Central memory CD8-positive, alpha-beta T cell (primary cell): ENCODE data around the gene USP7.

Source experiments
- ATAC-seq: fragments of 150-1000 bp; cut with Tn5 transposase; replicated peaks from 2 replicates; pipeline ENCODE4 v1.10.0; 2022; ENCODE audit warnings: mild to moderate bottlenecking, moderate FRiP score, moderate number of reproducible peaks; ENCODE audit not compliant: poor library complexity, severe bottlenecking; ENCODE audit errors: extremely low read depth
- DNase-seq, 2 donors: peaks; one replicate each; pipeline ENCODE4 v3.0.0; 2021; ENCODE audit warnings: low spot score in 2 of 2
- H3K27ac Mint-ChIP-seq: one replicate; pipeline ENCODE4 v1.8.0; 2022; ENCODE audit warnings: low read depth, mild to moderate bottlenecking, moderate library complexity, mixed read lengths
- H3K27me3 Mint-ChIP-seq: one replicate; pipeline ENCODE4 v1.8.0; 2022; ENCODE audit warnings: mixed read lengths
- H3K36me3 Mint-ChIP-seq: one replicate; pipeline ENCODE4 v1.8.0; 2022; ENCODE audit warnings: mild to moderate bottlenecking, moderate library complexity, mixed read lengths; ENCODE audit not compliant: insufficient read depth
- H3K4me1 Mint-ChIP-seq: one replicate; pipeline ENCODE4 v1.8.0; 2022; ENCODE audit warnings: mixed read lengths
- H3K4me3 Mint-ChIP-seq: one replicate; pipeline ENCODE4 v1.8.0; 2022; ENCODE audit warnings: mild to moderate bottlenecking, moderate library complexity, mixed read lengths
- H3K9me3 Mint-ChIP-seq: one replicate; pipeline ENCODE4 v1.8.0; 2022; ENCODE audit warnings: mixed read lengths

USP7 gene

DNA sequence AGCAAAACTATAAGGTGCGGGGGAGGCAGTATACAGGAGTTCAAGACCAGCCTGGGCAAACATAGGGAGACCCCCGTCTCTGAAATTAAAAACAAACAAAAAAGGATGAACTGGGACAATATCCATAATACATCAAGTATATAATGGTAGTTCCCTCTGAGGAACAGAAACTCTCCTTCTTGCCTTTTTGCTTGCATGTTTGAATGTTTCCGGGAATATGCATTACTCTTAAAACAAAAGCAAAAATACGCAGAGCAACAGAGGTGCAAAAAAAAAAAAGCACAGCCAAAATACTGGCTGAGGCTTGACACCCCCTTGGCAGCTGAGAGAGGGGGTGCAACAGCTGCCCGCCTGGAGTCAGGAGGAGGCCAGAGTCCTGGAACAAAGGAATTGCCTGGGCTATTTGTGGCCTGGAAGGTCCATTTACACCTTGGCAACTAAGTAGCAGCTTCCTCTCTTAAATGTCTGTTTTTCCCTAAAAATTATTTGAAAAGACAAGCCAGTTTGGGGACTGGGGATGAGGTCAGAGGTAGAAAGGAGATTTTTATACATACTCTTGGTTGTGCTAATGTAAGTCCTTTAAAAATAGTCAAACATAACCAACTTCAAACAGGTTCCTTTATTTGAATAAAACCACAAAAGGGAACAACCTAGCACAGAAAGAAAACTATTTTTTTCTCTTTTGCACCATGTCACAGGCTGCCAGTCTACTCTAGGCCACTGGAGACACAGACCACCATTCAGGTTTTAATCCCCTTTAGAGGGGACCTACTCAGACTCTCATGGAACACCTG lies 19.5 kb downstream of the USP7 start:
- peak overlapping the region; percentile 41 for H3K27ac Mint-ChIP-seq
- H3K4me3 Mint-ChIP-seq = peak overlapping the region; percentile 65
- H3K27me3 Mint-ChIP-seq = no peaks in the 10 kb centered on the region
- ATAC-seq = peak; percentile 35
- peaks cover 94% of the 10 kb centered on the region for H3K4me1 Mint-ChIP-seq
- peaks cover 11% of the 10 kb centered on the region for H3K36me3 Mint-ChIP-seq
- DNase-seq = no peak
- H3K9me3 Mint-ChIP-seq = no peaks in the 10 kb centered on the region

DNA sequence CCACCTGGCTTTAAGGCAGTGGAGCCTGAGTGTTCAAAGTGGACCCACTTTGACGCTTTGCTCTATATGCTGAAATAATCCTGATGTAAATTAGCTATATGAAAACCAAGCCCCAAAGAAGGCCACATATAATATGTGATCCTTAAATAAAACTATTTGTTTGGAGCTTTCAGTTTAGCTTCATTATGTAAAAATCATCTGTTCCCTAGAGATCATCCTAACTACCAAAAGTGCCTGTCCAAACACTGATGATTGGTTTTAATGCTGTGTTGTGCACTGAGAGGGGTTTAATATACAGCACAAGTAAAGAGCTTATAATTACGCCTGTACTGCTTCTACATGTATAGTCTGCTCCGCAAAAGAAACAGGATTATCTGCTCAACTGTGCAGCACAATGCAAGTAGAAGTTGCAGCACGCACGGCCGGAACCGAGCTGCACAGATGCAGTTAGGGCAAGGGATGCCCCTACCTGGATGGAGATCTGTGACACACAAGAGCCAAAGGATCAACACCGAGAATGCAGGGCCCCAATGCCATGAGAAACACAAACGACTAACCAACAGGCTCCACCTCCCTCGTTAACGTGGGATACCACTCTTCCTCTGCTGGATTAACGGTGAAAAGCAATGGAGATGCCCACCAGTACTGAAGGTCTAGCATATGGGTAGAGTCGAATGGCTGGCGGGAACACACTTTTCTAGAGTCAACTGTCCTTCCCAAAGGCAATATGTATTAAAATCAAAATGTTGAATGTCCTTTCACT lies 20.5 kb downstream of the USP7 start:
- Mint-ChIP-seq H3K4me3 (peak overlapping the region; percentile 65), H3K36me3 (peaks cover 13% of the 10 kb centered on the region), H3K27ac (no peak overlapping the region), H3K27me3 (no peaks in the 10 kb centered on the region), H3K9me3 (no peaks in the 10 kb centered on the region), H3K4me1 (peaks cover 94% of the 10 kb centered on the region)
- ATAC-seq = no peak
- DNase-seq = no peak

DNA sequence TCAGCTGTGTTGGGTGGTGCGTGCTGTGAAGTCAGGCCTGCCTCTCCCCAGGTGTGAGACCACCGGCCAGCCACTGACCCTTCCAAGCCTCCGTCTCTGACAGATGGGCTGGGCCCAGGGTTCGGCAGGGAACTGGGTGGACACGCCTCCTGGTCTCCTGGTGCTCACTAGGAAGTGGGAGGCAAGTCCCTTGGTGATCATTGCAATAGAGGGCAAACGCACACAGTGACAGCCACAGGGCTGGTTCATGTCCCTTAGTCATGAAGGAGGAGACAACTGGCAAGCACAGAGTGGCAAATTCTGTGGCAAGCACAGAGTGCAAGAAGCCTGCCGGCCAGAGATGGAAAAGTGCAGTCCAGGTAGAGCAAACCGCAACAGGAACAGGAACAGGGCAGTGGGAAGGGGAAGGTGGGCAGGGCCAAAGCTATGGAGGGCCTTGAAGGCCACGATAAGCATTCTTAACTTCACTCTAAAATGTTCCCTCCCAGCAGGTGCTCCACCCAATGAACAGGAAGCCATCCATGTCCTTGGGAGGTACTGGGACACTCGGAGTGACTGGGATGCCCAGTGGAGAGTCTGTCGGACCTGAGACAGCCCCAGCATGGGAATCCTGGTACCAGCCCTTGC lies 21.9 kb downstream of the USP7 start:
- peak overlapping the region; percentile 41 for H3K27ac Mint-ChIP-seq
- no peak for ATAC-seq
- peaks cover 92% of the 10 kb centered on the region for H3K4me1 Mint-ChIP-seq
- peak overlapping the region; percentile 11 for H3K4me3 Mint-ChIP-seq
- peaks cover 12% of the 10 kb centered on the region for H3K36me3 Mint-ChIP-seq
- no peaks in the 10 kb centered on the region for H3K9me3 Mint-ChIP-seq
- no peak for DNase-seq
- H3K27me3 Mint-ChIP-seq = no peaks in the 10 kb centered on the region

DNA sequence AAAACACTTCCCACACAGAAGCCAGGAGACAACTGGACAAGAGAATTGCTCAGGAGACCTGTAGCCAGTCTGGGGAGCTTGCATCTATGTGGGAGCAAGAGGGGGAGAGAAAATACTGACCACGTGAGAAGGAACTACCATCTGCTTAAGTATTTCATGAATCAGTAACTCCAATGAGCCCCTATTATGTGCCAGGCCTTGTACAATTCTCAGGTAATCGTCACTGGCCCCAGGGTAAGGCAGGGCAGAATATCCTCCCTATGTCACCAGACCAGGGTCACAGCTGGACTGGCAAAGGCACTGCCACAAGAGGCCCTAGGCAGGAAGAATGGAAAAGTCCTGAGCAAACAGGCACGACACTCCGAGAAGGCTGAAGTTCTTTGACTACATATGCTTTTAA lies 25.9 kb downstream of the USP7 start:
- H3K36me3 Mint-ChIP-seq = peaks cover 16% of the 10 kb centered on the region
- DNase-seq (no peak), ATAC-seq (no peak)
- H3K4me1 Mint-ChIP-seq = peaks cover 83% of the 10 kb centered on the region
- no peaks in the 10 kb centered on the region for H3K9me3 Mint-ChIP-seq
- no peak overlapping the region for H3K27ac Mint-ChIP-seq
- H3K27me3 Mint-ChIP-seq = no peaks in the 10 kb centered on the region
- H3K4me3 Mint-ChIP-seq = peak overlapping the region; percentile 25

DNA sequence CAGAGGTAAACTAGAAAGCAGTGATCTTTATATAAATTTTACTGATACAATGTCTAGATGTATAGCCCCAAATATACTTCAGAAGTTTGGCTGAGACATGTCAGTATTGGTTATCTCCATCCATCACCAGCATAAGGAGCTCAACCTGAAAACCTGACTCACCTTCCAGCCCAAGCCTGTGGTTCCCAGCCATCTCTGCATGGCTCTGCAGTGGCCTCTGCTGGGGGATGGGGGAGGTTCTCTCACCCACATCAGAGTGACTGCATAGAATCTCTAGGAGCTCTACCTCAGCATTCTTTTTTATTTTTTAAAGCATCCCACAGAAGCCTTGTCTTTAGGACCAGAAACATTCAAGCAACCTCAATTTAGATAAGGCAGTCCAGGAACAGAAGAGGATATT lies 27.3 kb downstream of the USP7 start:
- Mint-ChIP-seq H3K9me3 (no peaks in the 10 kb centered on the region), H3K27me3 (no peaks in the 10 kb centered on the region), H3K4me3 (peak overlapping the region; percentile 24), H3K36me3 (peaks cover 17% of the 10 kb centered on the region), H3K4me1 (peaks cover 83% of the 10 kb centered on the region), H3K27ac (peak overlapping the region; percentile 90)
- DNase-seq = peak; percentile 43 to 53
- ATAC-seq = peak; percentile 98

DNA sequence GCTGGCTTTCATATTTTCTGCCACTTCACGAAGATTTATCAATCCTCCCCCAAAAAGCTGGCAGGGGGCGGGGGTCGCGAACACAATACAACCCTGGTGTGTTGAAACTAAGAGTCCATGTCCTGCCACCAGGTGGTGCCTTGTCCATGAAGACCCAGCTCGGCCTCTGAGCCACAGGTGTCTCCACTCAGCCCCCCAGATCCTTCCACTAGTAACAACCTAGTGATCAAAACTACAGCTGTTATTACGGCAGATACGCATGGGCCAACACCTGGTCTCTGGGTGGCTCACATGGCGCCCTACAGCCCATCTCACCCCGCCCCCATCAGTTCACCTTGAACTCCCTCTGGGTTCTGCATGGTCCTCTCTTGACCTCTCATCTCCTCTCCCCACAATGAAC lies 27.7 kb downstream of the USP7 start:
- no peak for ATAC-seq
- Mint-ChIP-seq H3K36me3 (peaks cover 17% of the 10 kb centered on the region), H3K27ac (peak overlapping the region; percentile 90), H3K9me3 (no peaks in the 10 kb centered on the region), H3K4me1 (peaks cover 82% of the 10 kb centered on the region), H3K27me3 (no peaks in the 10 kb centered on the region), H3K4me3 (peak overlapping the region; percentile 24)
- DNase-seq = no peak

DNA sequence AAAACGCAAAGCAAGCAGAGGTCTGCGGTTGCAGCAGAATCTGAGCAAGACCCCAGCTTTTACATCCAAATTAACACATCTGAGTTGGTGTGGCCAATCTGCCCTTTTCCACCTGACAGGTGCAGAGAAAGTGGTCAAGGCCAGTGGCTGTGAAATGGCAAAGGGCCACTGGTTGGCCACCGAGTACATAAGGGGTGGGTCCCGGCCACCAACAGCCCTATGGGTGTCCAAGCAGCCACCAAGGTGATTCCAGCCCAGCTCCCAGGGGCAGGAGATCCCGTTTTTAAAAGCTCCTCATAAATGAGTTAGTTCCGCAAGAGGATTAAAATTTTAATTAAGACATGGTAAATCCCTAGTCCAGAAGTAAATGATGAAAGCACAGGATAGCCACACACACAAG lies 29.1 kb downstream of the USP7 start:
- Mint-ChIP-seq H3K4me1 (peaks cover 71% of the 10 kb centered on the region), H3K36me3 (peaks cover 17% of the 10 kb centered on the region), H3K27me3 (no peaks in the 10 kb centered on the region), H3K9me3 (no peaks in the 10 kb centered on the region), H3K4me3 (no peak overlapping the region), H3K27ac (no peak overlapping the region)
- no peak for ATAC-seq
- DNase-seq = no peak

DNA sequence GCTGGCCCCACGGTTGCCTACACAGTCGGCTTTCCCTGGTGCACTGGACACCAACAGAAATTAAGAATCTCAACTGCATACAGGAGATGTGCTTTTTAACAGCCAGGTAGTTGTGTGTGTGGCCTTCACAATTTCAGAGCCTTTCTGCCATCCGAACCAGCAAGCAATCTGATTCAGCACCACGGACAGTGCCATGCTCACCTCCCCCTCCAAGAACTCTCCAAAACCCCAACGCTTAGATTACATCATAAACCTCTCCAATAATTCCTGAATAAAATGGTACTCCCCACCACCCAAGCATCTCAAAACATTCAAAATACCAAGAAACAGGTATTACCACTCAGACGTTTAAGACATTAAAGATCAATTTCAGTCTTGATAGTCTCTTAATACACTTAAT lies 31.8 kb downstream of the USP7 start:
- H3K27me3 Mint-ChIP-seq = no peaks in the 10 kb centered on the region
- no peak overlapping the region for H3K4me3 Mint-ChIP-seq
- peaks cover 67% of the 10 kb centered on the region for H3K4me1 Mint-ChIP-seq
- peak overlapping the region; percentile 27 for H3K27ac Mint-ChIP-seq
- DNase-seq = peak in 1 of 2 donors; percentile 33
- no peaks in the 10 kb centered on the region for H3K9me3 Mint-ChIP-seq
- no peak for ATAC-seq
- H3K36me3 Mint-ChIP-seq = peaks cover 36% of the 10 kb centered on the region

DNA sequence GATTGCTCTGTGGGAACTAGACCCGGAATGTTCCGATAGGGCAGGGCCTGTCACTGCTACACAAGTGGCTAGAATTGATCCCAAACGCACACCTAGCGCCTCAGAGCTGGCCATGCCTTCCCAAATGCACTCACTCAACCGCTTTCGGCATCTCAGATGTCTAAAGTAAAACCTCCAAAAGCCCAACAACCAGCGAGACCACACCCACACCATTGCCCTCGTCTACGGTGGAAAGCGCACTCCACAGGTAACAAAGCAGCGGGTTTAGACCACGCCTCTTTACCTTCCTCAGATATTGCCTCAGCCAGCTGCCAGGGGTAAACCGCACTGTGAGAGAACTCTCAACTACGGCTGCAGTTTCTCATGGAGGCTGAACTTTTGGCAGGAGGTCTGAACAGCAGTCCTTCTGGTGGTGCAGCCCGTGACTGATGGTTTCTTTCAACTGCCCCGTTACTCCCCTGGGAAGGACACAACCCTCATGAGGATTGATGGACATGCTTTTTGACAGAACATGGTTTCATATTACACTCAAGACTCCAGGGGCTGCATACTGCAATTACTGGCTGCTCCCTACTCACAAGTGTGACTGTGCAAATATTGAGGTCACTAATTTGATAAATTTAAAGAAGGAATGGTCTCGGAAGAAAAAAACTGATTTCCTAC lies 34.5 kb downstream of the USP7 start:
- no peak for ATAC-seq
- Mint-ChIP-seq H3K9me3 (no peaks in the 10 kb centered on the region), H3K36me3 (peaks cover 45% of the 10 kb centered on the region), H3K27me3 (no peaks in the 10 kb centered on the region), H3K27ac (no peak overlapping the region), H3K4me1 (peaks cover 58% of the 10 kb centered on the region), H3K4me3 (no peak overlapping the region)
- no peak for DNase-seq

DNA sequence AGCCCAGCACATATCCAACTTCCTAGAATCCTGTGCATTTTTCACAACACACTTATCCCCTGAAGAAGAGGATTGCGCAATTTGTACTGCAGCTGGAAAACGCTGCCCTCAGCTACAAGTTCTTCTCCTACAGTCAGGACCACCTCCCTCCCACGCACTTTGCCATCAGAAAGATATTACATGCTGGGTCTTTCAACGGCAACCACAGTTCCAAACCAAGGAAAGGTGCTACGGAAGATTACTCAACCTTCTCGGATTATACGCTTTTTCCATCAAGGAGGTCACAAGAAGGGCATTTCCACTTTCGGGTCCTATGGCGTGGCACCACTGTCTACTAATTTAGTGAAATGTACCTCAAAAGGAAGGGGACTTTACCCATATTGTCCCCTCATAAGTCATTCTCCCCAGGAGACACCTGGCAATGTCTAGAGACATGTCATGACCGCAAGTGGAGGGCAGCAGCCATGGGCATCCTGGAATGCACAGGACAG lies 35.2 kb downstream of the USP7 start:
- H3K36me3 Mint-ChIP-seq = peaks cover 47% of the 10 kb centered on the region
- no peak for ATAC-seq
- H3K4me3 Mint-ChIP-seq = no peak overlapping the region
- H3K27me3 Mint-ChIP-seq = no peaks in the 10 kb centered on the region
- DNase-seq = no peak
- peaks cover 61% of the 10 kb centered on the region for H3K4me1 Mint-ChIP-seq
- no peaks in the 10 kb centered on the region for H3K9me3 Mint-ChIP-seq
- H3K27ac Mint-ChIP-seq = no peak overlapping the region

DNA sequence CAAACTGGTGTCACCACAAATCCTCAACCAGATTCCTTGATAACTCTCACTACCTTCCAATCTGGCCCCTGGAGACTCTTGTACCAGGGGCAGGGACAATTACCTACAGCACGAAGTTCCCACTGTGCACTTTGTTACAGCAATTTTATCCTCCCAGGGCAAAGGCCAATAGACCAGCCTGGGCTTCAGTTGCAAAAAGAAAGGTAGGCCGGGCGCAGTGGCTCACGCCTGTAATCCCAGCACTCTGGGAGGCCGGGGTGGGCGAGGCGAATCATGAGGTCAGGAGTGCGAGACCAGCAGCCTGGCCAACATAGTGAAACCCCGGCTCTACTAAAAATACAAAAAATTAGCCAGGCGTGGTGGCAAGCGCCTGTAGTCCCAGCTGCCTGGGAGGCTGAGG lies 36.9 kb downstream of the USP7 start:
- peaks cover 53% of the 10 kb centered on the region for H3K4me1 Mint-ChIP-seq
- H3K27me3 Mint-ChIP-seq = no peaks in the 10 kb centered on the region
- DNase-seq = no peak
- H3K4me3 Mint-ChIP-seq = no peak overlapping the region
- no peak overlapping the region for H3K27ac Mint-ChIP-seq
- no peaks in the 10 kb centered on the region for H3K9me3 Mint-ChIP-seq
- no peak for ATAC-seq
- H3K36me3 Mint-ChIP-seq = peaks cover 56% of the 10 kb centered on the region

DNA sequence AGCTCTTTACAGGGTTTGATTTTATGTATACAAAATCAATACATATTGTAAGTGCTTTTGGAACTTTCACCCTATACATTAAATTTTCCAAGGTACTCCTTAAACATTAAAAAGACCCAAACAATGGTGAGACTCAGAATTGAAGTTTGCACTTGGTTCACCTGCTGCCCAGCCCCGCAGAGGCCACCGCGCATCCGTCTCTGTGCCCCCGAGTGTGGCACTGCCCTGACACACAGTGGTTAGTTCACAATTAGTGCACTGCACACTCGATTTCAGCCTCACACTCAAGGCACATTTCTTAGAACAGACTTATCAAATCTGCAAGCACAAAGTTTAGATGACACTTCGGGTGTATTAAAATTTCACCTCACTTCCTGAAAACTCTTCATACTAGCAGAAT lies 38.3 kb downstream of the USP7 start:
- no peak overlapping the region for H3K27ac Mint-ChIP-seq
- ATAC-seq = no peak
- no peak for DNase-seq
- no peaks in the 10 kb centered on the region for H3K27me3 Mint-ChIP-seq
- H3K36me3 Mint-ChIP-seq = peaks cover 67% of the 10 kb centered on the region
- H3K9me3 Mint-ChIP-seq = no peaks in the 10 kb centered on the region
- peaks cover 46% of the 10 kb centered on the region for H3K4me1 Mint-ChIP-seq
- no peak overlapping the region for H3K4me3 Mint-ChIP-seq
